NCI-H526 (cell line): Measurements from ENCODE around the gene NXNL1.
A peak's percentile ranks its signal among the peaks of the same experiment; 100 is the strongest.
"Not testable (repeated sequence)": the region's sequence is repeated elsewhere in the genome, so short reads cannot be mapped to it uniquely, and the experiment has no call there.

Experiments used
- DNase-seq, 2 experiments: peaks; one replicate each; lab custom pipeline; 2025; lab: John Stamatoyannopoulos, UW

Gene NXNL1

GRCh38 chr19:17486545-17487240 lies 26.0 kb upstream of the NXNL1 start:
- no peak for DNase-seq

GRCh38 chr19:17484520-17485185 lies 23.9 kb upstream of the NXNL1 start:
- no peak for DNase-seq

DNA sequence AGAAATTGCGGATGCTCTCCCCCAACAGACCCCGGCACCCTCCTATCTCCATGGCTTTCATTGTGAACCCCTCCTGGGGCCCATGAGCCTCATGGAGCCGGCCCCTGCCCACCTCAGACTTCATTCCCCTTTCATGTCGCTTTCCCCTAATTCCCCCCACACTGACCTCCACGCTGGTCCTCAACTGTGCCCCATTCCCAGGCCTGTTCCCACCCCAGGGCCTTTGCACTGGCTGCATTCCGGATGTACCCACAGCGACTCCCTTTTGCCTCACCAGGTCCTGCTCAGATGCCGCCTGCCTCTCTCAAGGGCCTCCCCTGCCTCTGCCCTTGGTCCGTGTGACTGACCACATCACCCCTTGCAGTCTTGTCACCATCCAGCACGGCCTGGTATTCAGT lies 22.9 kb upstream of the NXNL1 start:
- no peak for DNase-seq

DNA sequence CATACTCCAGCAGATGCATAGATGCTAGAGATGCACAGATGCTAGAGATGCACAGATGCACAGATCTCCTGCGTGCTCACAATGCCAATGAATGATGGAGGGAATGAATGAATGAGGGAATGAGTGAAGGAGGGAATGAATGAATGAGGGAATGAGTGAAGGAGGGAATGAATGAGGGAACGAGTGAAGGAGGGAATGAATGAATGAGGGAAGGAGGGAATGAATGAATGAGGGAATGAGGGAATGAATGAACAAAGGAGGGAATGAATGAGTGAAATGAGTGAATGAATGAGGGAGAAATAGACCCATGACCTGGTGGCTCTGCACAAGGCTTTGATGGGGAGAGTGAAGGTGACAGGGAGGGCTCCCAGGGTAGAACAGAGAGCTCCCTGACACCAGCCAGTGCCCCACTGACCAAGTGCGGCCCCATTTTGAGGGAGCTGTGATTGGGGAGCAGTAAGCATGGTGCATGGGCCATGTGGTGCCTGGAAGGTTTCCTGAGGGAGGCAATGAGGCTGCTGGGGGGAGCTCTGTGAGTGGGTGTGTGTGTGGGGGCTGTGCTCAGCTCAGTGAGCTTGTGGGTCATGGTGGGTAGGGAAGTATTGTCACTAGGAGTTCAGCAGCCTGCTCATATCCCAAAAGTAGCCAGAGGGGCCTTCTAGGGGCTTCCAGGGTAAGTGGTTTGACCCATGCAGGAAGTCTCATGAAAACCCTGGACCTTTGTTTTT lies 22.3 kb upstream of the NXNL1 start:
- DNase-seq = no peak

- DNase-seq = no peak
Measured at GRCh38 chr19:17481986-17482385, 21.3 kb upstream of the NXNL1 start.

DNA sequence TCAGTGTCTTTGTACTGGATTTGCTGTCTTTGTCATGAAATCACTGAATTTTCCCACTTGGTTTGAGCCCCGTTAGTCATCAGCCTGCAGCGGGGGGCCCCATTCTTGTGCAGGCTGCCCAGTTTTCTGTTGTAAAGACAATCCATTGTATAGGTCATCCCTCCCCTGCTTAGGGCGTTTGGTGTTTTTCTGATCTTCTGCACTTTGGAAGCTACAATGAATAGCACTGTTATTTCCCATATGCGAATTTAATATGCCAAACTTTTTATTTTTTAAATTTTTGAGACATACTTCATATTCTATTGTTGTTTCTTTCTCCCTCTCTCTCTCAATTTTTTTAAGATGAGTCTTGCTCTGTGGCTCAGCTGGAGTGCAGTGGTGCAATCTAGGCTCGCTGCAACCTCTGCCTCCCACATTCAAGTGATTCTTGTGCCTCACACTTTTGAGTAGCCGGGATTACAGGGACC lies 18.6 kb upstream of the NXNL1 start:
- DNase-seq = no peak

- DNase-seq = peak in 1 of 2 experiments; percentile 33
Measured at GRCh38 chr19:17475541-17476115, 14.9 kb upstream of the NXNL1 start.

GRCh38 chr19:17475011-17475540 lies 14.3 kb upstream of the NXNL1 start:
- not testable (repeated sequence) for DNase-seq

- no peak for DNase-seq
Measured at GRCh38 chr19:17473041-17473440, 12.3 kb upstream of the NXNL1 start.

DNA sequence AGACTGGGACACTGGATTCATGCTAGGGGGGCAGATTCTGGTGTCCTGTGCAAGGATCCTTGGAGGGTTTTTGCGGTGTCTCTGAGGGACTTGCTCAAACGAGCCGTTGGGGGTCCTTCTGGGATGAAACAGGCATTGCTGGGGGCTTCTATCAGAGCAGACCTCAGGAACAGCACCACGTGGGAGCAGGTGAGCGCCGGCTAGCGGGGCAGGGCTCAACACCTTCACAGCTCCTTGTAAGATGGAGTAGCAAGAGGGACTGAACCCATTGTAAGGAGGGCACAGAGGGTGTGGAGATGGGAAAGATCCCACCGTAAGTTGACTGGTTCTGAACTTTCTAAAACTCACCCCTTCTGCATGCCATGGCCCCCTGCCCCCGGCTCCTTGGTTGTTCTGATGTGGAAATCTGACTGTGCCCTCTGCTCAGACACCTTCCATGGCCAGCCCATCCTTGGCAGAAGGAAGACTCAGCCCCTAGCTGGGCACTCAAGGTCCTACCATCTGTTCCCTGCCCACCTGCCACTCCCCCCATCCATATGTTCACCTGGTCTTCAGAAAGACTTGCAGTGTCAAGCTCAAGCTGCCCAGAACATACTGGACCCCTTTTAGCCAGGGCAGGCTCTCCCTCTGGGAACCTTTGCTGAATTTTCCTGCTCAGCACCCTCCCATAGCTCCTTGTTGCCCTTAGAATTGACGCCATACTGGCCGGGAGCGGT lies 10.8 kb upstream of the NXNL1 start:
- DNase-seq = no peak

- peak; percentile 89 to 97 for DNase-seq
Measured at GRCh38 chr19:17470068-17470841, 9.5 kb upstream of the NXNL1 start, which contains the start of gene SLC27A1. Gene SLC27A1, plus strand, starts transcription at chr19:17470524. Its CDS starts 17 bp downstream, at chr19:17470541.

DNA sequence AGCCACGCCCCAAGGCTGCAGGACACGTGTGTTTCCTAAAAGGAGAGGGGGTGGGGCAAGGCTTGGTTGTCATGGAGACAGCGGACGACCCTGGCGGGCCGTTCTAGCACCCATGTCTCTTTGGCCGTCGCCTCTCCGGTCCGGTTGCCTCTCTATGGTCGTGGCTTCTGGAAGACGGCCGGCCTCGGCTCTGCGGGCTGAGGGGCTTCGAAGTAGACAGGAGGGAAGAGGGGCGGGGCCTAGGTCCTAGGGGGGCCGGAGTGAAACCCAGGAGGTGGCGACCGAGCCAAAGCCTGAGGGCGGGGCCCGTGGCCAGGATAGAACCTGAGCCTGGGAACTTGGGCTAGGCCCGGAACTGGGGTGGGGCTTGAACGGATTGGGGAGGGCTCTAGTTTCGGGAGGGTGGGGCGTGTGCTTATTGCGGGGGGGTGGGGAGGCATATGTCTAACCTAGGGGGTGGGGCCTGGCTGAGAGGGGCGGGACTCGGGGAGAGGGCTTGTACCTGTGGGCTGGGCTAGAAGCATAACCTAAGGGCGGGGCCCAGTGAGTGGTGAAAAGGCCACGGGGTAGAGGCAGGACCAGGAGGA lies 8.8 kb upstream of the NXNL1 start:
- DNase-seq = peak; percentile 79 to 94

DNA sequence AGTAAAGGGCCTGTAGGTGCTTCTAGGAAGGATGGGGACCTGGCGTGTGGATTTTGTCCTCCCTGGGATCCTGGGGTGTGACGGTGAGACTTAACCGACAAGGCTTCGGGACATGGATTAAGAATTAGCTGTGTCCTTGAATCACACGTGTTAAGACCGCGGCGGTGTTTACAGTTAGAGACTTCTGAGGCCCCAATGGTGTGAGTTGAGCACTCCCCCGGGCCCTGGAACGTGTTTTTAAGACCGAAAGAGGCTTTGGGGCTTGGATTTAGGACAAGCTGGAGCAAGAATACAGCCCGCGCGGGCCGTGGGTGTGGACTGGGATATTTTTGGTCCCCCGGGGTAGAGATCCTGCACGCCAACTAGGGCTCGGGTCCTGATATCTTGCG lies 8.4 kb upstream of the NXNL1 start:
- peak in 1 of 2 experiments; percentile 47 for DNase-seq

DNA sequence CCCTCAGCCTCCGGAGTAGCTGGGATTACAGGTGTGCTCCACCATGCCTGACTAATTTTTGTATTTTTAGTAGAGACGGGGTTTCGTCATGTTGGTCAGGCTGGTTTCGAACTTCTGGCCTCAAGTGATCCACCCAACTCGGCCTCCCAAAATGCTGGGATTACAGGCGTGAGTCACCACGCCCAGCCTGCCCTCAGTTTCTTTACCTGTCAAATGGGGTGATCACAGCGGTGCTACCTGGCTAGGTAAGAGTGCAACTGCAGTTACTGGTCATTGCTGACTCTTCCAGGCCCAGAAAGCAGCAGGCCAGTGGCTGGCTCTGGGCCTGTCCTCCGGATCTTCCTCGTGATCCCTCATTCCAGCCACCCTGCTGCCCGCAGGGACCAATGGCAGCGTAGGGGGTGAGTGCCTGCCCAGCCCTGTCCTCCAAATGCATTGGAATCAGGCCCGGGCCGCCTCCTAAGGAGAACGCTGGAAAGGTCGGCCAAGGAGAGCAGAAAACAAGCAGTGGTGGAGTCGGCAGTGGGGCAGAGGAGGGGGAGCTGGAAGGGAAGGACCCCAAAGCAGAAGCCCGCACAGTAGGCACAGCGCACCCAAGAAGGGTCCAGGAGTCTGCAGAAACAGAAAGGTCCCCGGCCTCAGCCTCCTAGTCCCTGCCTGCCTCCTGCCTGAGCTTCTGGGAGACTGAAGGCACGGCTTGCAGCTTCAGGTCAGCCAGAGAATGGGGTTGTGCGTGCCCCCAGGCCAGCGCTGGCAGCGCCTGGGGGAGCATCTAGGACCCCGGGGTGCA lies 7.8 kb upstream of the NXNL1 start:
- DNase-seq = no peak

- no peak for DNase-seq
Measured at GRCh38 chr19:17467471-17468301, 7.0 kb upstream of the NXNL1 start.

DNA sequence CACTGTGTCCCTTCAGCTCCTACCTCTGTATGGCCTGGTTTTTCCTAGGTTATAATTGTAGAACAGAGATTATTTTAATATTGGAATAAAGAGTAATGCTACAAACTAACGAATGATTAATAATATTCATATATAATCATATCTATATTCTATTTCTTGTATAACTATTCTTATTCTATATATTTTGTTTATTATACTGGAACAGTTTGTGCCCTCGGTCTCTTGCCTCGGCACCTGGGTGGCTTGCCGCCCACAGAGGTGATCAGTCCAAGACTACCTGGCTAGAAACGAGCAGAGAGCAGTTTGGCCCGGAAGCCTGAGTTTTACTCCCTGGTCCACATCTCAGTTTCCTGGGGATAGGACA lies 5.7 kb upstream of the NXNL1 start:
- no peak for DNase-seq

DNA sequence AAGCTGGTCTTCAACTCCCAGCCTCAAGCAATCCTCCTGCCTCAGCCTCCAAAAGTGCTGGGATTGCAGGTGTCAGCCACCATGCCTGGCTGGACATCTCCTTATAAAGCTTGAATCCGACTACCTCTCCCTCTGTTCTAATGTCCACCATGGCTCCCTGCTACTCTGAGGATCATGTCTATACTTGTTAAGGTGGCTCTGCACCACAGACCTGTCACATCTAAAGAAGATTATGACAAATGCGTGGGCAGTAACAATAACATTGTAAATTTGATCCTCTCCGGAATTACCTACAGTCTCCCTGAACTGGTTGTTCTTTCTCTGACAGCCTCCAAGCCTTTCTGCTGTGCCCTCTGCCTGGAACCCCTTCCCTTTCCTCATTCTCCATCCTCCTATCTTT lies 1.8 kb downstream of the NXNL1 start:
- no peak for DNase-seq

DNA sequence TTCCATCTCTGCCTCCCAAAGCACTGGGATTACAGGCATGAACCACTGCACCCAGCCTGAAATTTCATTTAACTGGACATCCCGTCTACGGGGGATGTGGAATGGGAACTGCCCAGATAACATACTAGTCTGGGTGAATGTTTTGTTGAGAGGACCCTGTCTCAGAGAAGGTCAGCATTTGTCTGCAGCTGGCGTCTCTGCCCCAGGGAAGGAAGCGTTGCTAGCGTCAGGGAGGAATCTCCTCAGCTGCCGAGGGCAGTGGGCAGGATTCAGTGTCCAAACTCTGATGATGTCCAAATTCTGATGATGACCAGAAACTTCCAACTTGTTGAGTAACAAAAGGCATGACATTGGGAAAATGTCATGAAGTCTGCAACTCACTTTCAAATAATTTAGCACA lies 3.1 kb downstream of the NXNL1 start:
- no peak for DNase-seq

- no peak for DNase-seq
Measured at GRCh38 chr19:17456127-17456526, 4.6 kb downstream of the NXNL1 start.
